HepG2 (cell line): ENCODE data around the gene PCIF1. TPM values are rescaled to one million over a fixed set of nuclear protein-coding genes. Genes with fewer than 3 reads are reported as not detected.

Source experiments
- ATAD3A ChIP-seq: sonication (generic); formaldehyde crosslinking; IDR thresholded peaks from 2 replicates; pipeline ENCODE4 v1.4.0; 2020; ENCODE audit warnings: missing genetic modification reagents
- DNMT1 ChIP-seq: sonication (generic); formaldehyde crosslinking; IDR thresholded peaks from 2 replicates; pipeline ENCODE4 v1.5.1; 2020; ENCODE audit warnings: mild to moderate bottlenecking, missing genetic modification reagents
- E2F5 ChIP-seq: sonication (generic); formaldehyde crosslinking; conservative IDR thresholded peaks from 2 replicates; pipeline ENCODE4 v1.4.0; 2020; ENCODE audit warnings: missing genetic modification reagents
- HBP1 ChIP-seq: IDR thresholded peaks from 2 replicates; pipeline ENCODE4 v1.6.1; 2016; ENCODE audit warnings: low read depth, control low read depth
- IRF2 ChIP-seq: IDR thresholded peaks from 2 replicates; pipeline ENCODE4 v1.6.1; 2018; ENCODE audit warnings: missing genetic modification reagents, missing compliant biosample characterization
- NFE2 ChIP-seq: sonication (generic); formaldehyde crosslinking; IDR thresholded peaks from 2 replicates; pipeline ENCODE4 v1.4.0; 2020; ENCODE audit warnings: missing genetic modification reagents
- NFIC ChIP-seq: IDR thresholded peaks from 2 replicates; pipeline ENCODE4 v1.6.1; 2012; ENCODE audit warnings: mild to moderate bottlenecking, low read length, inconsistent platforms
- PAF1 ChIP-seq: IDR thresholded peaks from 2 replicates; pipeline ENCODE4 v1.6.1; 2016; ENCODE audit warnings: missing genetic modification reagents, missing compliant biosample characterization
- SNAPC4 ChIP-seq: sonication (generic); formaldehyde crosslinking; IDR thresholded peaks from 2 replicates; pipeline ENCODE4 v1.4.0; 2020; ENCODE audit warnings: mild to moderate bottlenecking, missing genetic modification reagents
- SRF ChIP-seq: IDR thresholded peaks from 2 replicates; pipeline ENCODE4 v1.6.1; 2011; ENCODE audit warnings: mild to moderate bottlenecking, low read depth, low read length, moderate library complexity
- WIZ ChIP-seq: sonication (generic); formaldehyde crosslinking; IDR thresholded peaks from 2 replicates; pipeline ENCODE4 v1.5.1; 2020; ENCODE audit warnings: mild to moderate bottlenecking, missing genetic modification reagents
- ZBTB25 ChIP-seq: IDR thresholded peaks from 2 replicates; pipeline ENCODE4 v1.6.1; 2018; ENCODE audit warnings: missing genetic modification reagents
- ZC3H4 ChIP-seq: sonication (generic); formaldehyde crosslinking; IDR thresholded peaks from 2 replicates; pipeline ENCODE4 v1.4.0; 2020; ENCODE audit warnings: missing genetic modification reagents, borderline replicate concordance
- ZKSCAN5 ChIP-seq: sonication (generic); formaldehyde crosslinking; IDR thresholded peaks from 2 replicates; pipeline ENCODE4 v1.5.1; 2020; ENCODE audit warnings: mild to moderate bottlenecking, missing genetic modification reagents
- ZNF136 ChIP-seq: sonication (generic); formaldehyde crosslinking; IDR thresholded peaks from 2 replicates; pipeline ENCODE4 v1.8.1; 2022; ENCODE audit warnings: low read depth, mild to moderate bottlenecking, moderate library complexity, missing genetic modification reagents
- ZNF510 ChIP-seq: sonication (generic); formaldehyde crosslinking; IDR thresholded peaks from 2 replicates; pipeline ENCODE4 v1.4.0; 2020; ENCODE audit warnings: low read depth, mild to moderate bottlenecking, missing genetic modification reagents
- ZNF629 ChIP-seq: sonication (generic); formaldehyde crosslinking; conservative IDR thresholded peaks from 2 replicates; pipeline ENCODE4 v1.5.0; 2020; ENCODE audit warnings: missing genetic modification reagents
- ZNF800 ChIP-seq: sonication (generic); formaldehyde crosslinking; IDR thresholded peaks from 2 replicates; pipeline ENCODE4 v1.4.0; 2020; ENCODE audit warnings: missing genetic modification reagents
- polyA plus RNA-seq, 8 experiments: library from polyadenylated mRNA; depleted of rRNA in 3 of 8; stranded (reverse) in 7 of 8; unstranded in 1 of 8; fragments of >200 nt; fragmentation: Illumina TruSeq in 4 of 8; extraction: Trizol in 4 of 8; gene quantifications; 2 replicates each; pipeline versions ENCODE4 v1.2.1 to v1.2.3, GENCODE V29; 2011 to 2016; ENCODE audit warnings: low read depth in 4 of 8, missing spikeins in 1 of 8, mixed read lengths in 1 of 8; ENCODE audit not compliant: insufficient read depth in 1 of 8
- total RNA-seq, 5 experiments: library from RNA; depleted of rRNA; stranded (reverse); fragments of >200 nt; fragmentation: Illumina TruSeq; extraction: Trizol; gene quantifications; 2 replicates each; pipeline ENCODE4 v1.2.3, GENCODE V29; 2016; ENCODE audit warnings: low read depth in 1 of 5

PCIF1 gene
- total and polyA plus RNA-seq, 2 of the 13 experiments (the other 11 are each of a cell fraction or from before 2014, with no cell fraction given) = 20.9 to 24.4 TPM

- TF ChIP-seq ZBTB25 (CRISPR knock-in tag) (0 out of 2 replicates have a peak, but pooled peaks have one; percentile 12), ZC3H4 (CRISPR knock-in tag) (no peak), IRF2 (CRISPR knock-in tag) (no peak), E2F5 (no peak), ZKSCAN5 (no peak), SNAPC4 (CRISPR knock-in tag) (no peak), DNMT1 (no peak), ZNF510 (CRISPR knock-in tag) (no peak; the same call in 1 of the 2 replicates), SRF (no peak), ZNF629 (0 out of 2 replicates have a peak, but pooled peaks have one; percentile 20), WIZ (CRISPR knock-in tag) (no peak; the same call in 1 of the 2 replicates), PAF1 (CRISPR knock-in tag) (no peak), ATAD3A (CRISPR knock-in tag) (no peak), ZNF800 (CRISPR knock-in tag) (no peak), ZNF136 (CRISPR knock-in tag) (no peak), NFE2 (CRISPR knock-in tag) (no peak), NFIC (no peak), HBP1 (peak; percentile 56; the same call in 1 of the 2 replicates)
Observed at GRCh38 chr20:45909817-45910669, 24.4 kb upstream of the PCIF1 start (continued).
